Sigmoid colon (tissue), 7 donors: Measurements from ENCODE around the gene TMEM106B. TPM values are rescaled to one million over a fixed set of nuclear protein-coding genes. Genes with fewer than 3 reads are reported as not detected.

Experiments
- DNase-seq: peaks from one replicate; pipeline ENCODE4 v3.0.0-alpha.2; 2019
- H3K27ac ChIP-seq, 4 donors: fragments of 200-600 bp; sonication (generic); one replicate each; pipeline ENCODE4 v1.5.1; 2016 to 2019; ENCODE audit warnings: mild to moderate bottlenecking in 1 of 4
- H3K27me3 ChIP-seq, 3 donors: fragments of 200-600 bp; sonication (generic); one replicate each; pipeline ENCODE4 v1.5.1; 2019; ENCODE audit warnings: mild to moderate bottlenecking in 1 of 3
- H3K36me3 ChIP-seq, 4 donors: fragments of 200-600 bp; sonication (generic); one replicate each; pipeline ENCODE4 v1.5.1; 2016 to 2019
- H3K4me1 ChIP-seq, 4 donors: fragments of 200-600 bp; sonication (generic); one replicate each; pipeline ENCODE4 v1.5.1; 2017 to 2019
- H3K4me3 ChIP-seq, 4 donors: fragments of 200-600 bp; sonication (generic); one replicate each; pipeline ENCODE4 v1.5.1; 2017 to 2019; ENCODE audit warnings: mild to moderate bottlenecking in 2 of 4, moderate library complexity in 1 of 4
- H3K9me3 ChIP-seq, 4 donors: fragments of 200-600 bp in 3 of 4; sonication (generic) in 3 of 4; one replicate each; pipeline versions ENCODE4 v1.5.1 to v1.6.1; 2013 to 2019
- CTCF ChIP-seq, 4 experiments: fragments of 450-650 bp in 3 of 4; fragments of 200-600 bp in 1 of 4; IDR thresholded peaks; one replicate each; pipeline ENCODE4 v1.5.1; 2016 to 2019; ENCODE audit warnings: antibody characterized with exemption in 4 of 4, mild to moderate bottlenecking in 3 of 4, moderate library complexity in 2 of 4
- EP300 ChIP-seq, 4 donors: sonication (generic); formaldehyde crosslinking; IDR thresholded peaks; one replicate each; pipeline ENCODE4 v1.6.1; 2017; ENCODE audit warnings: antibody characterized with exemption in 4 of 4
- POLR2A ChIP-seq, 2 donors: fragments of 450-650 bp; IDR thresholded peaks; one replicate each; pipeline ENCODE4 v1.6.1; 2016; ENCODE audit warnings: antibody characterized with exemption in 2 of 2, mild to moderate bottlenecking in 2 of 2, moderate library complexity in 2 of 2
- POLR2AphosphoS5 ChIP-seq, 4 donors: sonication (generic); formaldehyde crosslinking; IDR thresholded peaks; one replicate each; pipeline ENCODE4 v1.6.1; 2017; ENCODE audit warnings: antibody characterized with exemption in 4 of 4
- WGBS, 2 donors: extraction: QIAGEN DNeasy Blood & Tissue Kit; methylation state at CpG; one replicate each; pipeline ENCODE4 v1.1.7; 2013; 5-methylcytosine and 5-hydroxymethylcytosine counted together
- intact Hi-C: fragments of 100-400 bp; cut with DNase I; formaldehyde crosslinking; loops from one replicate; pipeline ENCODE4 v1.15.1; 2023
- polyA plus RNA-seq, 3 donors: library from polyadenylated mRNA; stranded (reverse); fragments of 200-250 nt; gene quantifications; one replicate each; pipeline ENCODE4 v1.2.3, GENCODE V29; 2013
- total RNA-seq, 4 donors: library from RNA; depleted of rRNA; stranded (reverse); fragments of >200 nt; gene quantifications; one replicate each; pipeline ENCODE4 v1.1.0, GENCODE V29; 2016
- donor health status: healthy with polysubstance abuse.
- donor health status: Bipolar disorder and iron deficiency.
- donor health status: healthy.

TMEM106B gene
- total and polyA plus RNA-seq, 7 donors: 8.4 to 86.9 (median 64.5) TPM

GRCh38 chr7:12174931-12175330, 36.2 kb upstream of the TMEM106B start:
- no peak for DNase-seq
- H3K9me3 ChIP-seq: no peaks in the 10 kb centered on the region
- H3K36me3 ChIP-seq: no peaks in the 10 kb centered on the region
- intact Hi-C loops: no loop called here
- WGBS, 2 donors: 94% methylated on average over 1 of the region's 1 CpG
- TF ChIP-seq POLR2AphosphoS5 (IDR thresholded peaks at IDR 0.05) (no peak), EP300 (IDR thresholded peaks at IDR 0.05) (no peak), POLR2A (IDR thresholded peaks at IDR 0.05) (no peak), CTCF (IDR thresholded peaks at IDR 0.05) (no peak)
- H3K27ac ChIP-seq: no peak overlapping the region
- H3K4me1 ChIP-seq: no peaks in the 10 kb centered on the region
- no peaks in the 10 kb centered on the region for H3K27me3 ChIP-seq
- no peak overlapping the region for H3K4me3 ChIP-seq

- 62 to 86% methylated on average over 2 of the region's 2 CpGs for WGBS, 2 donors
- DNase-seq: no peak
- TF ChIP-seq POLR2AphosphoS5 (IDR thresholded peaks at IDR 0.05): no peak
- TF ChIP-seq POLR2A (IDR thresholded peaks at IDR 0.05): no peak
- TF ChIP-seq CTCF (IDR thresholded peaks at IDR 0.05): no peak
- no peak for TF ChIP-seq EP300 (IDR thresholded peaks at IDR 0.05)
- intact Hi-C loops: no loop called here
- Histone ChIP-seq H3K4me1 (no peaks in the 10 kb centered on the region), H3K9me3 (no peaks in the 10 kb centered on the region), H3K27ac (no peak overlapping the region), H3K36me3 (no peaks in the 10 kb centered on the region), H3K27me3 (no peaks in the 10 kb centered on the region), H3K4me3 (no peak overlapping the region)
Measured at GRCh38 chr7:12178317-12178716, 32.8 kb upstream of the TMEM106B start.

GRCh38 chr7:12194426-12194825, 16.7 kb upstream of the TMEM106B start:
- no peaks in the 10 kb centered on the region for H3K9me3 ChIP-seq
- TF ChIP-seq POLR2AphosphoS5 (IDR thresholded peaks at IDR 0.05) (no peak), POLR2A (IDR thresholded peaks at IDR 0.05) (no peak), CTCF (IDR thresholded peaks at IDR 0.05) (no peak), EP300 (IDR thresholded peaks at IDR 0.05) (no peak)
- intact Hi-C loops: no loop called here
- no peak overlapping the region for H3K4me3 ChIP-seq
- no peak for DNase-seq
- no peaks in the 10 kb centered on the region for H3K27me3 ChIP-seq
- H3K36me3 ChIP-seq: no peaks in the 10 kb centered on the region
- no peaks in the 10 kb centered on the region for H3K4me1 ChIP-seq
- no peak overlapping the region for H3K27ac ChIP-seq

- no peaks in the 10 kb centered on the region for H3K9me3 ChIP-seq
- intact Hi-C loops: no loop called here
- H3K27ac ChIP-seq: no peak overlapping the region
- no peak for TF ChIP-seq CTCF (IDR thresholded peaks at IDR 0.05)
- no peak for TF ChIP-seq POLR2AphosphoS5 (IDR thresholded peaks at IDR 0.05)
- TF ChIP-seq EP300 (IDR thresholded peaks at IDR 0.05): no peak
- no peak for TF ChIP-seq POLR2A (IDR thresholded peaks at IDR 0.05)
- DNase-seq: no peak
- H3K4me3 ChIP-seq: no peak overlapping the region
- no peaks in the 10 kb centered on the region for H3K36me3 ChIP-seq
- H3K4me1 ChIP-seq: no peaks in the 10 kb centered on the region
- 93% methylated on average over 2 of the region's 2 CpGs for WGBS, 2 donors
- no peaks in the 10 kb centered on the region for H3K27me3 ChIP-seq
Measured at GRCh38 chr7:12196386-12196785, 14.7 kb upstream of the TMEM106B start.

GRCh38 chr7:12199363-12199762, 11.7 kb upstream of the TMEM106B start:
- TF ChIP-seq CTCF (IDR thresholded peaks at IDR 0.05) (no peak), EP300 (IDR thresholded peaks at IDR 0.05) (no peak), POLR2A (IDR thresholded peaks at IDR 0.05) (no peak), POLR2AphosphoS5 (IDR thresholded peaks at IDR 0.05) (no peak)
- Histone ChIP-seq H3K4me3 (no peak overlapping the region), H3K4me1 (no peaks in the 10 kb centered on the region), H3K27me3 (no peaks in the 10 kb centered on the region), H3K9me3 (no peaks in the 10 kb centered on the region), H3K27ac (no peak overlapping the region), H3K36me3 (no peaks in the 10 kb centered on the region)
- intact Hi-C loops: no loop called here
- DNase-seq: no peak
